GM12878 (cell line): Measurements from ENCODE around the gene MCM5. TPM values are rescaled to one million over a fixed set of nuclear protein-coding genes. Genes with fewer than 3 reads are reported as not detected.
A peak's percentile ranks its signal among the peaks of the same experiment; 100 is the strongest.

ENCODE experiments used
- ASH2L ChIP-seq: fragments of 300-600, 200-600 bp; sonication (generic); IDR thresholded peaks from 2 replicates; pipeline ENCODE4 v1.6.1; 2017; ENCODE audit warnings: low read depth, mild to moderate bottlenecking, borderline replicate concordance
- ATF7 ChIP-seq: fragments of 450-650 bp; IDR thresholded peaks from 2 replicates; pipeline ENCODE4 v1.6.1; 2016; ENCODE audit warnings: low read depth, mild to moderate bottlenecking
- BACH1 ChIP-seq: fragments of 450-650 bp; IDR thresholded peaks from 2 replicates; pipeline ENCODE4 v1.6.1; 2017; ENCODE audit warnings: mild to moderate bottlenecking, borderline replicate concordance
- CHD2 ChIP-seq: IDR thresholded peaks from 2 replicates; pipeline ENCODE4 v1.6.1; 2011; ENCODE audit warnings: low read depth, low read length, improper control_type of control experiment, borderline replicate concordance
- DPF2 ChIP-seq: fragments of 450-650 bp; IDR thresholded peaks from 2 replicates; pipeline ENCODE4 v1.6.1; 2017; ENCODE audit warnings: mild to moderate bottlenecking
- FOXK2 ChIP-seq: fragments of 450-650 bp; IDR thresholded peaks from 2 replicates; pipeline ENCODE4 v1.6.1; 2017; ENCODE audit warnings: mild to moderate bottlenecking, moderate library complexity
- FOXM1 ChIP-seq: IDR thresholded peaks from 2 replicates; pipeline ENCODE4 v1.6.1; 2012; ENCODE audit warnings: low read depth, mild to moderate bottlenecking, inconsistent platforms, low read length, moderate library complexity
- JUND ChIP-seq: IDR thresholded peaks from 2 replicates; pipeline ENCODE4 v1.6.1; 2012; ENCODE audit warnings: low read depth, mild to moderate bottlenecking, low read length, improper control_type of control experiment, moderate library complexity
- MEF2B ChIP-seq: fragments of 450-650 bp; IDR thresholded peaks from 2 replicates; pipeline ENCODE4 v1.6.1; 2018; ENCODE audit warnings: mild to moderate bottlenecking, moderate library complexity; ENCODE audit not compliant: partially characterized antibody, poor library complexity, severe bottlenecking
- NFYB ChIP-seq: IDR thresholded peaks from 2 replicates; pipeline ENCODE4 v1.6.1; 2011; ENCODE audit warnings: low read depth, mild to moderate bottlenecking, low read length, improper control_type of control experiment, moderate library complexity; ENCODE audit not compliant: insufficient read depth
- POU2F2 ChIP-seq: IDR thresholded peaks from 3 replicates; pipeline ENCODE4 v1.6.1; 2011; ENCODE audit warnings: low read depth, mild to moderate bottlenecking, low read length, borderline replicate concordance
- RELA ChIP-seq: fragments of 450-650 bp; IDR thresholded peaks from 2 replicates; pipeline ENCODE4 v1.8.0; 2014; ENCODE audit warnings: borderline replicate concordance; ENCODE audit not compliant: partially characterized antibody
- SMARCA5 ChIP-seq: fragments of 450-650 bp; IDR thresholded peaks from 2 replicates; pipeline ENCODE4 v1.6.1; 2017; ENCODE audit warnings: mild to moderate bottlenecking
- ZNF207 ChIP-seq: fragments of 450-650 bp; IDR thresholded peaks from 2 replicates; pipeline ENCODE4 v1.6.1; 2014; ENCODE audit warnings: antibody characterized with exemption, mild to moderate bottlenecking, borderline replicate concordance
- polyA plus RNA-seq, 11 experiments: library from polyadenylated mRNA; depleted of rRNA in 4 of 11; unstranded in 6 of 11; stranded (reverse) in 5 of 11; fragments of >200 nt; fragmentation: Nextera tagmentation in 4 of 11; fragmentation: Illumina TruSeq in 1 of 11; extraction: Ambion mirVana in 4 of 11; extraction: Trizol in 1 of 11; gene quantifications; 1 replicate in 1 of 11; 2 replicates in 10 of 11; pipeline versions ENCODE4 v1.2.1 to v1.2.3, GENCODE V29; 2011 to 2016; ENCODE audit warnings: inconsistent platforms in 2 of 11, missing spikeins in 2 of 11, low read depth in 1 of 11
- total RNA-seq, 4 experiments: library from RNA; depleted of rRNA in 3 of 4; stranded (reverse); fragments of >200 nt in 3 of 4; fragmentation: Illumina TruSeq in 1 of 4; extraction: Trizol in 1 of 4; gene quantifications; 2 replicates each; pipeline versions ENCODE4 v1.2.1 to v1.2.3, GENCODE V29; 2013 to 2021
- TF ChIP-seq, protein P1 (sequence below): IDR thresholded peaks from 2 replicates; pipeline ENCODE4 v1.6.1; 2012; ENCODE audit warnings: low read depth, low read length, improper control_type of control experiment
- TF ChIP-seq, protein P2 (sequence below): IDR thresholded peaks from 2 replicates; pipeline ENCODE4 v1.6.1; 2011; ENCODE audit warnings: low read depth, mild to moderate bottlenecking, low read length, moderate library complexity, borderline replicate concordance; ENCODE audit errors: extremely low read depth
- TF ChIP-seq, protein P3 (sequence below): IDR thresholded peaks from 2 replicates; pipeline ENCODE4 v1.6.1; 2012; ENCODE audit warnings: improper control_type of control experiment, low read depth, low read length; ENCODE audit not compliant: insufficient replicate concordance
- TF ChIP-seq, protein P4 (sequence below): fragments of 450-650 bp; IDR thresholded peaks from 2 replicates; pipeline ENCODE4 v1.6.1; 2016; ENCODE audit warnings: mild to moderate bottlenecking
- TF ChIP-seq, protein P5 (sequence below): fragments of 450-650 bp; IDR thresholded peaks from 2 replicates; pipeline ENCODE4 v1.6.1; 2017; ENCODE audit warnings: mild to moderate bottlenecking

MCM5 gene
- total and polyA plus RNA-seq, 10 of the 15 experiments (the other 5 are each of a cell fraction or from before 2014, with no cell fraction given), result 14.1 to 360 (median 164) TPM

DNA sequence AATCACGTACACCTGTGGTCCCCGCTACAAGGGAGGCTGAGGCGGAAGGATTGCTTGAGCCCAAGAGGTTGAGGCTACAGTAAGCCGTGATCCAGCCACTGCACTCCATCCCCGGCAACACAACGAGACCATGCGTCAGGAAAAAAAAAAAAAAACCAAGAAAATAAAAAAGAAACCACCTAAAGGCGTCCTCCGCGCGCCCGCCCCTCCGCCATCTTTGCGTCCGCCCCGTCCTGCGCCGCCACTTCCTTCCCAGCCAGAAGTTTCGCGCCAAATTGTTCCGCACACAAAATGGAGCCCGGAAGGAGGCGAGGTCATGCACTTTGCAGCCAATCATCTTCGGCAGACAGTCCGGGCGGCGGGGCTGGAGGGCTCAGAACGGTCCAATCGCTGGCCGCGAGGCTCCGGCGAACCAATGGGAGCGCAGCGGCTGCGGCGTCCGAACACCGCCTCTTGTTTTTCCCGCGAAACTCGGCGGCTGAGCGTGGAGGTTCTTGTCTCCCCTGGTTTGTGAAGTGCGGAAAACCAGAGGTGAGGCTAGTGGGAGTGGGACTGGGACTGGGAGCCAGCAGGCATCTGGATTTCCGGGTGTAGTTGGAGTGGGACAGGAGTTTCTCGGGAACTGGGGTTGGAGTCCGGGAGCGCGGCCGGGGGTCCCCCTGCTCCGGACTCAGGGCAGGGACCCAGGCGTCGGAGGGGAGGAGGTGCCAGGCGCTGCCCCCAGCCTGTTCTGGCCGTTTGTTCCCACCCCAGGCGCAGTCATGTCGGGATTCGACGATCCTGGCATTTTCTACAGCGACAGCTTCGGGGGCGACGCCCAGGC, at the start of gene MCM5 (continued):
- TF ChIP-seq ATF7 (peak; percentile 71), SMARCA5 (no peak), NFYB (peak; percentile 97), CHD2 (peak; percentile 89), DPF2 (0 out of 2 replicates have a peak, but pooled peaks have one; percentile 28), POU2F2 (0 out of 3 replicates have a peak, but pooled peaks have one; percentile 0), ASH2L (no peak), JUND (no peak), RELA (no peak), ZNF207 (peak; percentile 67; the same call in 1 of the 2 replicates), BACH1 (no peak), MEF2B (no peak), FOXM1 (no peak), FOXK2 (peak; percentile 35; the same call in 1 of the 2 replicates)
- TF ChIP-seq, protein P1, sequence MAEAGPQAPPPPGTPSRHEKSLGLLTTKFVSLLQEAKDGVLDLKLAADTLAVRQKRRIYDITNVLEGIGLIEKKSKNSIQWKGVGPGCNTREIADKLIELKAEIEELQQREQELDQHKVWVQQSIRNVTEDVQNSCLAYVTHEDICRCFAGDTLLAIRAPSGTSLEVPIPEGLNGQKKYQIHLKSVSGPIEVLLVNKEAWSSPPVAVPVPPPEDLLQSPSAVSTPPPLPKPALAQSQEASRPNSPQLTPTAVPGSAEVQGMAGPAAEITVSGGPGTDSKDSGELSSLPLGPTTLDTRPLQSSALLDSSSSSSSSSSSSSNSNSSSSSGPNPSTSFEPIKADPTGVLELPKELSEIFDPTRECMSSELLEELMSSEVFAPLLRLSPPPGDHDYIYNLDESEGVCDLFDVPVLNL, result peak; percentile 87
- TF ChIP-seq, protein P2, sequence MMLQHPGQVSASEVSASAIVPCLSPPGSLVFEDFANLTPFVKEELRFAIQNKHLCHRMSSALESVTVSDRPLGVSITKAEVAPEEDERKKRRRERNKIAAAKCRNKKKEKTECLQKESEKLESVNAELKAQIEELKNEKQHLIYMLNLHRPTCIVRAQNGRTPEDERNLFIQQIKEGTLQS, result no peak
- TF ChIP-seq, protein P3, sequence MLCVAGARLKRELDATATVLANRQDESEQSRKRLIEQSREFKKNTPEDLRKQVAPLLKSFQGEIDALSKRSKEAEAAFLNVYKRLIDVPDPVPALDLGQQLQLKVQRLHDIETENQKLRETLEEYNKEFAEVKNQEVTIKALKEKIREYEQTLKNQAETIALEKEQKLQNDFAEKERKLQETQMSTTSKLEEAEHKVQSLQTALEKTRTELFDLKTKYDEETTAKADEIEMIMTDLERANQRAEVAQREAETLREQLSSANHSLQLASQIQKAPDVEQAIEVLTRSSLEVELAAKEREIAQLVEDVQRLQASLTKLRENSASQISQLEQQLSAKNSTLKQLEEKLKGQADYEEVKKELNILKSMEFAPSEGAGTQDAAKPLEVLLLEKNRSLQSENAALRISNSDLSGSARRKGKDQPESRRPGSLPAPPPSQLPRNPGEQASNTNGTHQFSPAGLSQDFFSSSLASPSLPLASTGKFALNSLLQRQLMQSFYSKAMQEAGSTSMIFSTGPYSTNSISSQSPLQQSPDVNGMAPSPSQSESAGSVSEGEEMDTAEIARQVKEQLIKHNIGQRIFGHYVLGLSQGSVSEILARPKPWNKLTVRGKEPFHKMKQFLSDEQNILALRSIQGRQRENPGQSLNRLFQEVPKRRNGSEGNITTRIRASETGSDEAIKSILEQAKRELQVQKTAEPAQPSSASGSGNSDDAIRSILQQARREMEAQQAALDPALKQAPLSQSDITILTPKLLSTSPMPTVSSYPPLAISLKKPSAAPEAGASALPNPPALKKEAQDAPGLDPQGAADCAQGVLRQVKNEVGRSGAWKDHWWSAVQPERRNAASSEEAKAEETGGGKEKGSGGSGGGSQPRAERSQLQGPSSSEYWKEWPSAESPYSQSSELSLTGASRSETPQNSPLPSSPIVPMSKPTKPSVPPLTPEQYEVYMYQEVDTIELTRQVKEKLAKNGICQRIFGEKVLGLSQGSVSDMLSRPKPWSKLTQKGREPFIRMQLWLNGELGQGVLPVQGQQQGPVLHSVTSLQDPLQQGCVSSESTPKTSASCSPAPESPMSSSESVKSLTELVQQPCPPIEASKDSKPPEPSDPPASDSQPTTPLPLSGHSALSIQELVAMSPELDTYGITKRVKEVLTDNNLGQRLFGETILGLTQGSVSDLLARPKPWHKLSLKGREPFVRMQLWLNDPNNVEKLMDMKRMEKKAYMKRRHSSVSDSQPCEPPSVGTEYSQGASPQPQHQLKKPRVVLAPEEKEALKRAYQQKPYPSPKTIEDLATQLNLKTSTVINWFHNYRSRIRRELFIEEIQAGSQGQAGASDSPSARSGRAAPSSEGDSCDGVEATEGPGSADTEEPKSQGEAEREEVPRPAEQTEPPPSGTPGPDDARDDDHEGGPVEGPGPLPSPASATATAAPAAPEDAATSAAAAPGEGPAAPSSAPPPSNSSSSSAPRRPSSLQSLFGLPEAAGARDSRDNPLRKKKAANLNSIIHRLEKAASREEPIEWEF, result no peak
- TF ChIP-seq, protein P4, sequence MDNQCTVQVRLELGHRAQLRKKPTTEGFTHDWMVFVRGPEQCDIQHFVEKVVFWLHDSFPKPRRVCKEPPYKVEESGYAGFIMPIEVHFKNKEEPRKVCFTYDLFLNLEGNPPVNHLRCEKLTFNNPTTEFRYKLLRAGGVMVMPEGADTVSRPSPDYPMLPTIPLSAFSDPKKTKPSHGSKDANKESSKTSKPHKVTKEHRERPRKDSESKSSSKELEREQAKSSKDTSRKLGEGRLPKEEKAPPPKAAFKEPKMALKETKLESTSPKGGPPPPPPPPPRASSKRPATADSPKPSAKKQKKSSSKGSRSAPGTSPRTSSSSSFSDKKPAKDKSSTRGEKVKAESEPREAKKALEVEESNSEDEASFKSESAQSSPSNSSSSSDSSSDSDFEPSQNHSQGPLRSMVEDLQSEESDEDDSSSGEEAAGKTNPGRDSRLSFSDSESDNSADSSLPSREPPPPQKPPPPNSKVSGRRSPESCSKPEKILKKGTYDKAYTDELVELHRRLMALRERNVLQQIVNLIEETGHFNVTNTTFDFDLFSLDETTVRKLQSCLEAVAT, result no peak
- TF ChIP-seq, protein P5, sequence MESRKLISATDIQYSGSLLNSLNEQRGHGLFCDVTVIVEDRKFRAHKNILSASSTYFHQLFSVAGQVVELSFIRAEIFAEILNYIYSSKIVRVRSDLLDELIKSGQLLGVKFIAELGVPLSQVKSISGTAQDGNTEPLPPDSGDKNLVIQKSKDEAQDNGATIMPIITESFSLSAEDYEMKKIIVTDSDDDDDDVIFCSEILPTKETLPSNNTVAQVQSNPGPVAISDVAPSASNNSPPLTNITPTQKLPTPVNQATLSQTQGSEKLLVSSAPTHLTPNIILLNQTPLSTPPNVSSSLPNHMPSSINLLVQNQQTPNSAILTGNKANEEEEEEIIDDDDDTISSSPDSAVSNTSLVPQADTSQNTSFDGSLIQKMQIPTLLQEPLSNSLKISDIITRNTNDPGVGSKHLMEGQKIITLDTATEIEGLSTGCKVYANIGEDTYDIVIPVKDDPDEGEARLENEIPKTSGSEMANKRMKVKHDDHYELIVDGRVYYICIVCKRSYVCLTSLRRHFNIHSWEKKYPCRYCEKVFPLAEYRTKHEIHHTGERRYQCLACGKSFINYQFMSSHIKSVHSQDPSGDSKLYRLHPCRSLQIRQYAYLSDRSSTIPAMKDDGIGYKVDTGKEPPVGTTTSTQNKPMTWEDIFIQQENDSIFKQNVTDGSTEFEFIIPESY, result no peak
